H1 (cell line): ENCODE measurements around the gene RMDN3. TPM values are rescaled to one million over a fixed set of nuclear protein-coding genes. Genes with fewer than 3 reads are reported as not detected.

Experiments
- CTCF ChIA-PET: fragments of 300-600 bp; sonication (Branson Sonifier 250); formaldehyde crosslinking; loops from one replicate; lab custom pipeline; 2021; ENCODE audit not compliant: partially characterized antibody; lab: Charles Lee
- POLR2A ChIA-PET: fragments of 300-600 bp; sonication (Branson Sonifier 250); formaldehyde crosslinking; loops from one replicate; lab custom pipeline; 2021; ENCODE audit warnings: inconsistent platforms; ENCODE audit not compliant: partially characterized antibody; lab: Charles Lee
- DNase-seq, 2 experiments: peaks; one replicate each; pipeline versions ENCODE4 v3.0.0 to v3.0.0-alpha.2; 2010 to 2022; ENCODE audit warnings: low spot score in 2 of 2, low read depth in 1 of 2, mixed read lengths in 1 of 2
- FAIRE-seq: peaks from 2 replicates; lab custom pipeline; 2011; peaks lifted over from hg19 to GRCh38; lab: Jason Lieb, UNC
- H2AFZ ChIP-seq: 2 replicates; pipeline ENCODE4 v1.8.1; 2012; ENCODE audit warnings: low read length, inconsistent platforms
- H2AK5ac ChIP-seq: 2 replicates; pipeline ENCODE4 v1.6.1; 2013; ENCODE audit warnings: low read depth, low read length
- H2BK120ac ChIP-seq: replicated peaks from 2 replicates; pipeline ENCODE3; 2013; ENCODE audit warnings: low read depth, low read length, inconsistent platforms
- H2BK12ac ChIP-seq: 2 replicates; pipeline ENCODE4 v1.6.1; 2013; ENCODE audit warnings: low read depth, low read length
- H2BK15ac ChIP-seq: 2 replicates; pipeline ENCODE4 v1.6.1; 2013; ENCODE audit warnings: low read length
- H2BK20ac ChIP-seq: 2 replicates; pipeline ENCODE4 v1.6.1; 2013; ENCODE audit warnings: low read length
- H2BK5ac ChIP-seq: 2 replicates; pipeline ENCODE4 v1.6.1; 2013; ENCODE audit warnings: low read depth, low read length
- H3K14ac ChIP-seq: 2 replicates; pipeline ENCODE4 v1.6.1; 2013; ENCODE audit warnings: inconsistent platforms; ENCODE audit not compliant: insufficient read length
- H3K18ac ChIP-seq: 2 replicates; pipeline ENCODE4 v1.6.1; 2013; ENCODE audit warnings: low read length; ENCODE audit errors: extremely low read depth
- H3K23ac ChIP-seq: 2 replicates; pipeline ENCODE4 v1.6.1; 2013; ENCODE audit warnings: inconsistent platforms; ENCODE audit not compliant: insufficient read length
- H3K23me2 ChIP-seq: 2 replicates; pipeline ENCODE4 v1.6.1; 2013; ENCODE audit warnings: low read depth, low read length
- H3K27ac ChIP-seq: 2 replicates; pipeline ENCODE4 v1.6.1; 2011; ENCODE audit warnings: low read depth, low read length, inconsistent platforms
- H3K27me3 ChIP-seq, 4 experiments: replicated peaks in 1 of 4; 1 replicate in 1 of 4; 2 replicates in 3 of 4; pipeline versions ENCODE4 v1.6.1 to v1.8.1; 2011 to 2013; ENCODE audit warnings: low read length in 3 of 4, mild to moderate bottlenecking in 3 of 4, inconsistent platforms in 2 of 4, mixed read lengths in 2 of 4, moderate library complexity in 1 of 4; ENCODE audit not compliant: control insufficient read depth in 3 of 4, insufficient read depth in 3 of 4; ENCODE audit errors: extremely low read depth in 1 of 4
- H3K36me3 ChIP-seq, 4 experiments: 2 replicates each; pipeline versions ENCODE4 v1.6.1 to v1.8.1; 2011 to 2013; ENCODE audit warnings: mild to moderate bottlenecking in 4 of 4, low read length in 3 of 4, moderate library complexity in 2 of 4, control low read depth in 1 of 4, inconsistent platforms in 1 of 4; ENCODE audit not compliant: insufficient read depth in 4 of 4, control insufficient read depth in 2 of 4
- H3K4ac ChIP-seq: replicated peaks from 2 replicates; pipeline ENCODE3; 2013; ENCODE audit warnings: low read length, low read depth, mixed read lengths, inconsistent platforms; ENCODE audit not compliant: insufficient read length
- H3K4me1 ChIP-seq, 4 experiments: replicated peaks in 1 of 4; 1 replicate in 1 of 4; 2 replicates in 3 of 4; pipeline versions ENCODE4 v1.6.1 to v1.8.1; 2011 to 2013; ENCODE audit warnings: low read length in 3 of 4, inconsistent platforms in 2 of 4, mixed read lengths in 1 of 4; ENCODE audit not compliant: insufficient read depth in 4 of 4, control insufficient read depth in 3 of 4
- H3K4me2 ChIP-seq, 2 experiments: 2 replicates each; pipeline versions ENCODE4 v1.6.1 to v1.8.1; 2011 to 2013; ENCODE audit warnings: low read depth in 2 of 2, low read length in 2 of 2, control low read depth in 1 of 2, inconsistent platforms in 1 of 2, mild to moderate bottlenecking in 1 of 2; ENCODE audit not compliant: insufficient read depth in 1 of 2
- H3K4me3 ChIP-seq, 4 experiments: fragments of 200-600, 300-600 bp in 1 of 4; sonication (generic), shearing (Covaris generic), sonication (Bioruptor Twin) in 1 of 4; 2 replicates each; pipeline versions ENCODE4 v1.5.1 to v1.8.1; 2011 to 2016; ENCODE audit warnings: low read length in 4 of 4, low read depth in 3 of 4, control low read depth in 2 of 4, inconsistent platforms in 2 of 4, mild to moderate bottlenecking in 2 of 4, mixed read lengths in 1 of 4, moderate library complexity in 1 of 4; ENCODE audit not compliant: insufficient read depth in 2 of 4; ENCODE audit errors: extremely low read depth in 1 of 4
- H3K56ac ChIP-seq: replicated peaks from 2 replicates; pipeline ENCODE3; 2013; ENCODE audit warnings: low read depth, mild to moderate bottlenecking, mixed read lengths, low read length, inconsistent platforms; ENCODE audit not compliant: insufficient read length
- H3K79me1 ChIP-seq: 2 replicates; pipeline ENCODE4 v1.6.1; 2013; ENCODE audit warnings: low read depth, low read length, control low read depth
- H3K79me2 ChIP-seq, 2 experiments: 2 replicates each; pipeline versions ENCODE4 v1.6.1 to v1.8.1; 2012 to 2013; ENCODE audit warnings: low read length in 2 of 2, mild to moderate bottlenecking in 2 of 2, inconsistent platforms in 1 of 2; ENCODE audit not compliant: insufficient read depth in 2 of 2, control insufficient read depth in 1 of 2
- H3K9ac ChIP-seq, 4 experiments: replicated peaks in 1 of 4; 1 replicate in 1 of 4; 2 replicates in 3 of 4; pipeline versions ENCODE4 v1.6.1 to v1.8.1; 2011 to 2013; ENCODE audit warnings: low read depth in 3 of 4, low read length in 3 of 4, control low read depth in 2 of 4, mild to moderate bottlenecking in 2 of 4, moderate library complexity in 2 of 4, inconsistent platforms in 1 of 4; ENCODE audit errors: extremely low read depth in 1 of 4
- H3K9me3 ChIP-seq, 2 experiments: 2 replicates each; pipeline versions ENCODE4 v1.6.1 to v1.8.1; 2012 to 2013; ENCODE audit warnings: mild to moderate bottlenecking in 2 of 2, moderate library complexity in 2 of 2, control low read depth in 1 of 2, inconsistent platforms in 1 of 2, low read depth in 1 of 2, low read length in 1 of 2, mixed read lengths in 1 of 2; ENCODE audit not compliant: insufficient read depth in 2 of 2
- H4K20me1 ChIP-seq, 2 experiments: replicated peaks in 1 of 2; 2 replicates each; pipeline versions ENCODE3 to v1.8.1; 2011 to 2013; ENCODE audit warnings: inconsistent platforms in 2 of 2, low read length in 2 of 2, mild to moderate bottlenecking in 1 of 2; ENCODE audit not compliant: insufficient read depth in 2 of 2, control insufficient read depth in 1 of 2
- H4K5ac ChIP-seq: 2 replicates; pipeline ENCODE4 v1.6.1; 2013; ENCODE audit warnings: low read length, low read depth, mixed read lengths, inconsistent platforms; ENCODE audit not compliant: insufficient read length
- H4K8ac ChIP-seq: 2 replicates; pipeline ENCODE4 v1.8.0; 2013; ENCODE audit warnings: mild to moderate bottlenecking, moderate library complexity, low read length, inconsistent platforms; ENCODE audit not compliant: insufficient read depth; ENCODE audit errors: extremely low read depth
- H4K91ac ChIP-seq: replicated peaks from 2 replicates; pipeline ENCODE3; 2013; ENCODE audit warnings: low read length, mixed read lengths, inconsistent platforms; ENCODE audit not compliant: insufficient read length
- ATF3 ChIP-seq: IDR thresholded peaks from 2 replicates; pipeline ENCODE4 v1.6.1; 2011; ENCODE audit warnings: low read depth, mild to moderate bottlenecking, low read length; ENCODE audit not compliant: insufficient read depth
- CTBP2 ChIP-seq: IDR thresholded peaks from 2 replicates; pipeline ENCODE4 v1.7.0; 2011; ENCODE audit warnings: borderline replicate concordance, mild to moderate bottlenecking, moderate library complexity, mixed read lengths, low read length; ENCODE audit not compliant: insufficient read depth, insufficient read length
- EGR1 ChIP-seq: IDR thresholded peaks from 2 replicates; pipeline ENCODE4 v1.6.1; 2011; ENCODE audit warnings: low read depth, low read length, borderline replicate concordance
- FOSL1 ChIP-seq: IDR thresholded peaks from 2 replicates; pipeline ENCODE4 v1.6.1; 2011; ENCODE audit warnings: mild to moderate bottlenecking, low read depth, low read length, moderate library complexity; ENCODE audit not compliant: insufficient read depth
- JUN ChIP-seq: IDR thresholded peaks from 2 replicates; pipeline ENCODE4 v1.6.1; 2011; ENCODE audit warnings: low read depth, mild to moderate bottlenecking, improper control_type of control experiment, low read length
- PHF8 ChIP-seq: fragments of 200-600 bp; sonication (generic); conservative IDR thresholded peaks from 2 replicates; pipeline ENCODE4 v1.7.1; 2012; ENCODE audit warnings: low read depth, mild to moderate bottlenecking, inconsistent platforms, low read length, moderate library complexity
- POLR2A ChIP-seq, 2 experiments: IDR thresholded peaks; 1 replicate in 1 of 2; 2 replicates in 1 of 2; pipeline ENCODE4 v1.6.1; 2011; ENCODE audit warnings: low read depth in 2 of 2, low read length in 2 of 2, mild to moderate bottlenecking in 2 of 2; ENCODE audit errors: control extremely low read depth in 1 of 2
- POLR2AphosphoS5 ChIP-seq: IDR thresholded peaks from 2 replicates; pipeline ENCODE4 v1.6.1; 2011; ENCODE audit warnings: low read depth, low read length
- RNF2 ChIP-seq: fragments of 200-900, 300-1000 bp; sonication (generic); IDR thresholded peaks from 2 replicates; pipeline ENCODE4 v1.7.1; 2016; ENCODE audit warnings: borderline replicate concordance, low read depth, mild to moderate bottlenecking, antibody characterized with exemption, low read length; ENCODE audit not compliant: poor library complexity, severe bottlenecking; ENCODE audit errors: missing control alignments
- SAP30 ChIP-seq: fragments of 300-600 bp; sonication (generic); IDR thresholded peaks from 2 replicates; pipeline ENCODE4 v1.7.1; 2012; ENCODE audit warnings: low read length, moderate library complexity, mild to moderate bottlenecking, inconsistent platforms; ENCODE audit not compliant: insufficient read depth, insufficient replicate concordance
- SIN3A ChIP-seq, 2 experiments: IDR thresholded peaks in 1 of 2; conservative IDR thresholded peaks in 1 of 2; 2 replicates each; pipeline ENCODE4 v1.6.1; 2011 to 2012; ENCODE audit warnings: low read length in 2 of 2, improper control_type of control experiment in 1 of 2, low read depth in 1 of 2, mild to moderate bottlenecking in 1 of 2
- SP1 ChIP-seq: IDR thresholded peaks from 2 replicates; pipeline ENCODE4 v1.6.1; 2011; ENCODE audit warnings: low read depth, low read length
- TCF12 ChIP-seq: IDR thresholded peaks from 2 replicates; pipeline ENCODE4 v1.6.1; 2011; ENCODE audit warnings: low read depth, mild to moderate bottlenecking, low read length
- WGBS, 2 experiments: shearing (Covaris generic) in 1 of 2; methylation state at CpG; one replicate each; pipeline versions ENCODE4 v1.1.6 to v1.1.7; 2013 to 2015; ENCODE audit warnings: low lambda C conversion rate in 2 of 2, mixed read lengths in 2 of 2, inconsistent platforms in 1 of 2, low coverage in 1 of 2, missing lambda C conversion rate in 1 of 2; ENCODE audit not compliant: insufficient replicate concordance in 2 of 2, insufficient coverage in 1 of 2, insufficient read length in 1 of 2; ENCODE audit errors: extremely low coverage in 1 of 2, missing lambda C conversion rate in 1 of 2; 5-methylcytosine and 5-hydroxymethylcytosine counted together
- polyA plus RNA-seq, 7 experiments: library from polyadenylated mRNA; depleted of rRNA in 3 of 7; stranded (reverse) in 5 of 7; unstranded in 2 of 7; fragments of >200 nt in 5 of 7; fragments of 200-250 nt in 2 of 7; gene quantifications; 1 replicate in 5 of 7; 2 replicates in 1 of 7; 4 replicates in 1 of 7; pipeline versions ENCODE4 v1.2.1 to v1.2.3, GENCODE V29; 2011 to 2013; ENCODE audit warnings: missing spikeins in 2 of 7, mixed read lengths in 2 of 7
- total RNA-seq: library from RNA; stranded (reverse); fragmentation: NEBNext Ultra II Directional; extraction: Animal tissue kit (Norgen Biotek cat#: 25700); gene quantifications from 2 replicates; pipeline ENCODE4 v1.2.1, GENCODE V29; 2021

Gene RMDN3
- total and polyA plus RNA-seq, 2 of the 8 experiments (the other 6 are each of a cell fraction or from before 2014, with no cell fraction given) = 10.8 to 24.1 TPM

- Histone ChIP-seq H3K14ac (no peak overlapping the region), H3K27me3 (no peaks in the 10 kb centered on the region), H3K36me3 (peaks cover 0 to 9% (median 0%) of the 10 kb centered on the region in 4 experiments; a peak in 2 of 8 replicates), H2BK20ac (no peak overlapping the region), H3K4me3 (no peak overlapping the region), H3K9ac (no peak overlapping the region), H3K79me1 (peaks cover 2% of the 10 kb centered on the region; the same call in 1 of the 2 replicates), H2BK120ac (no peak overlapping the region), H3K56ac (no peak overlapping the region), H4K20me1 (no peaks in the 10 kb centered on the region), H3K23ac (no peak overlapping the region), H2AFZ (no peak overlapping the region), H2BK12ac (no peak overlapping the region), H3K4me2 (no peak overlapping the region), H4K5ac (no peak overlapping the region), H3K27ac (no peak overlapping the region), H4K91ac (no peak overlapping the region), H3K18ac (no peak overlapping the region), H3K23me2 (peaks cover 5% of the 10 kb centered on the region; the same call in 1 of the 2 replicates), H3K4ac (no peak overlapping the region), H2AK5ac (no peak overlapping the region), H3K4me1 (0 out of 7 replicates have a peak, but pooled peaks cover 0 to under 1% (median 0%) of the 10 kb centered on the region in 4 experiments), H3K79me2 (peaks cover 0 to 22% of the 10 kb centered on the region in 2 experiments; a peak in 2 of 4 replicates), H2BK15ac (no peak overlapping the region), H3K9me3 (no peaks in the 10 kb centered on the region), H4K8ac (no peak overlapping the region), H2BK5ac (no peak overlapping the region)
- no peak for FAIRE-seq
- ChIA-PET CTCF (interaction anchor here (0.6 to 5.4 kb wide), 13 partner anchors 8 to 141 kb away, joined by 3 to 63 read pairs (median 5); no protein-coding TSS in a partner anchor), POLR2A (interaction anchor here (1.2 to 1.4 kb wide), 2 partner anchors 11 to 25 kb away, joined by 3 to 4 read pairs; no protein-coding TSS in a partner anchor)
- 85% methylated on average over 4 of the region's 4 CpGs; no CpG with 5 or more reads in 1 of the 2 experiments for WGBS, 2 experiments
- DNase-seq = no peak
- TF ChIP-seq SP1 (no peak), SIN3A (conservative IDR thresholded peaks at IDR 0.05 in 1 of 2, IDR thresholded peaks at IDR 0.05 in 1 of 2; ENCODE audit: low read depth in 1 of 2, low read length in 2 of 2) (no peak), CTBP2 (no peak), POLR2AphosphoS5 (no peak), RNF2 (no peak), FOSL1 (no peak), POLR2A (IDR thresholded peaks at IDR 0.05; ENCODE audit: control extremely low read depth in 1 of 2, low read depth in 2 of 2, low read length in 2 of 2) (no peak), PHF8 (no peak), TCF12 (no peak), SAP30 (no peak), ATF3 (no peak), EGR1 (no peak), JUN (no peak)
These were observed 4.2 kb downstream of the RMDN3 start for GRCh38 chr15:40750885-40751284.
